Fibroblast of the conjunctiva (primary cell): Measurements from ENCODE around the gene NUDT22.

Experiments
- DNase-seq: peaks from one replicate; pipeline ENCODE4 v3.0.0-alpha.2; 2010; ENCODE audit warnings: low read depth

Gene NUDT22, protein sequence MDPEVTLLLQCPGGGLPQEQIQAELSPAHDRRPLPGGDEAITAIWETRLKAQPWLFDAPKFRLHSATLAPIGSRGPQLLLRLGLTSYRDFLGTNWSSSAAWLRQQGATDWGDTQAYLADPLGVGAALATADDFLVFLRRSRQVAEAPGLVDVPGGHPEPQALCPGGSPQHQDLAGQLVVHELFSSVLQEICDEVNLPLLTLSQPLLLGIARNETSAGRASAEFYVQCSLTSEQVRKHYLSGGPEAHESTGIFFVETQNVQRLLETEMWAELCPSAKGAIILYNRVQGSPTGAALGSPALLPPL

DNA sequence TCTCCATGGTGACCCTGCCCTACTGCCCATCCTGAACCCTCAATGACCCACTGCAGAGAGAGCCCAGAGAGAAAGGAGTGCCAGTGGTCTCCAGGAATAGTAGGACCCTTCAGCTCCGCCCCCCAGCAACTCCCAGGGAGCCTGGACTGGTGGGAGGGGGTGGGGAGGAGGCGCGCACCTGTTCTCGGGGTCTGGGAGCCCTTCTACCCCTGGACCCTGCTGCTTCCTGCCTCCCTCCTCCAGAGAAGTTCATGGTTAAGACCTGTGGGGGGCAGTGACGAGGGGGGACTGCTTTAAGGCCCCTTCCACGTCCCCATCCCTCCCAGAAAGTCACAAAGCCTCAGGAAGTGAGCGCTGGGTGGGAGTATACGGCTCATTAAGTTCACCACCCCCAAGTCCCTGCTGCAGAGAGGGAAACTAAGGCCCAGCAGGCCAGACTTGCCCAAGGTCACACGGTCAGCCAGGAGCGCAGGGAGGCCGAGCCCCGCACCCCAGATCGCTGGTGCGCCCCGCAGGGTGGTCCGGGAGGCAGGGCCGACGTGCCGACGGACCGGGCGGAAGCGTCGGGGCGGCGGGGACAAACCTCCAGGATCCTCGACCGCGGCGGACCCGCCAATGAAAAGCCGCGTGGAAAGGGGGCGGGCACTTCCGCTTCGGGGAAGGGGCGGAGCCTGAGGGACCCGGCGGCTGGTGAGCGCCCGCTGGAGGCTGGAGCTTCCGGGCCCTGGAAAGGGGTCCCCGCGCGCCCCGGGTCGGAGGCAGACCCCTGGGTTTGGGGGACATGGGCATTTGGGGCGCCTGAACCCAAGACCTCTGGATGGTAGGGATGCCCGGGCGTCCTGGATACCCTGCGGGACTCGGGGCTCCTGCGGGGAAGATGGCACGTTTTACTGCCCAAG is at the start of gene NUDT22, which contains the start of gene TRPT1:
TSS of gene NUDT22 (plus strand) at position 667 of the 899 bp plus-strand sequence. CDS start 379 bp downstream, outside the sequence.
TSS of gene TRPT1 (minus strand) at position 579 of the 899 bp plus-strand sequence. CDS start at position 253, 326 bp downstream.
- peak; percentile 47 for DNase-seq

GRCh38 chr11:64176751-64177150 is 49.3 kb upstream of the NUDT22 start:
- no peak for DNase-seq

DNA sequence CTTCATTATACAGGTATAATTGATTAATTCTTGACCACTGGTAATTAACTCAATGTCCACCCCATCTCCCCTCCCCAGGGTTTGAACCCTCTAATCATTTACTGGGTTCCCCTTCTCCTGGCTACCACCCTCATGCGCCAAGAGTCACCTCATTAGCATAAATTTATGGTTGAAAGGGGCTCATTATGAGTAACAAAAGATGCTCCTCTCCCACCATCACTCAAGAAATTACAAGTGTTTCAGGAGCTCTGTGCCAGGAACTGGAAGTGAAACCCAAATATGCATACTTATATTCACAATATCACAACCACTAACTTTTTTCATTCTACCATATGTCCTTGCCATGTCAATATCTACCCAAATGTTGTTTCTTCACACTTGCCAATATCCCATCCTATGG is 47.9 kb upstream of the NUDT22 start:
- DNase-seq: no peak

DNA sequence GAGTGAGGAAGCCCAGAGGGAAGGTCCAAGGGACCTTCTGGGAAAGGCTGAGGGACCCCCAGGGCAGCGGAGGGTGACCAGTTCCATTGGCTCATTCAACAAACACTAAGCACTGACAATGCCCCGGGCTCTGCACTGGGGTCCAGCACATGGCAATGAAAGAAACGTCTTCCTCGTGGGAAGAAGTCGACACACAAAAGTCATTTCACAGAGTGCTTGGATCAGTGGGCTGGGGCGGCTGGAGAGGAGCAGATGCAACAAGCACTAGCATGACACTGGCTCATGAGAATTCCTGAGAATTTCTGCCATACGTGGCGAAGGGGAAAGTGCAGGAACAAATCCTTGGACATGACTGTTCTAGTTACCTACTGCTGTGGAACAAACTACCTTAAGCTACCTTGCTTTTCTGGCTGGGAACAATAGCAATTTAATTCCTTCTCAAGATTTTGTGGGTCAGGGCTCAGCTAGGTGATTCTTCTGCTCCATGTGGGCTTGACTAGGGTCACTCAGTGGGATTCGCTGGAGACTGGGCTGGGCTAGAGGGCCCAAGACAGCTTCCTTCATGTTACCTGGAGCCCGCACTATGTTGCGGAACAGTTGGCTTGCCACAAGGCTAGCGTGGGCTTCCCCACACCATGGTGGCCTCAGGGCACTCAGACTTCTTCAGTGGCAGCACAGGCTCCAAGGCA is 47.0 kb upstream of the NUDT22 start:
- no peak for DNase-seq

- no peak for DNase-seq
Measured at GRCh38 chr11:64180891-64181290, 45.2 kb upstream of the NUDT22 start.

DNA sequence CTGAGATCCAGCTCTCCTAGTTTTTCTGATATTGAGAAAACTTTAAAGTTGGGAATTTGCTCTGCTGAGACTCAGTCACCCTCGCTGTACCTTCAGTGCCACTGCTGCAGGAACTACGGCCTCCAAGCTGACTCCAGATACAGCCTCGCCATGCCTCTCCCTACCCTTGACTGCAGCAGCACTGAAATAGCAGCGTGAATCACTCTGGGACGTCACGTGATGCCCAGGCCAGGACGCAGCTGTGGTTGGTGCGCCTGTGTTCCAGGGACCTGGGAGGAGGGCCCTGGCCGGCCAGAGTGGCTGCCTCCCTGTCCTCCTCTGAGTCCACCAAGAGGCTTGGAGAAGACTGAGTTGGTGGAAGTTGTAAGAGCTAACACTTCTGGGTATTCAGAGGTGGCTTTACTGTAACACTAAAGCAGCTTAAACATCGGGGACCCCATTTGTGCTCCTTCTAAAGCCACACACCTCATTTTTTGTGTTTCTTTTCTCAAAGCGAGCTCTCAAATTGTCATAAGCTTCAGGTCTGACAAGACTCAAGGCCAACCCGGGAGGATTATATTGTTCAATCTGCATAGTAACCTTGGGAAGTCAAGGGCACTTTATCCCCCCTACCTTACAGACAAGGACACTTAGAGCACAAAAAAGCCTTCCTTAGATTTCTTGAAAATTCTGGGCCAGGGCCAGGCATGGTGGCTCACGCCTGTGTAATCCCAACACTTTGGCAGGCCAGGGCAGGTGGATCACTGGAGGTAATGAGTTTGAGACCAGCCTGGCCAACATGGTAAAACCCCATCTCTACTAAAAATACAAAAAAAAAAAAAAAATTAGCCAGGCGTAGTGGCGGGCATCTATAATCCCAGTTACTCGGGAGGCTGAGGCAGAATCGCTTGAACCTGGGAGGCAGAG is 44.3 kb upstream of the NUDT22 start:
- peak; percentile 80 for DNase-seq

- DNase-seq: no peak
Measured at GRCh38 chr11:64183890-64184289, 42.2 kb upstream of the NUDT22 start.

DNA sequence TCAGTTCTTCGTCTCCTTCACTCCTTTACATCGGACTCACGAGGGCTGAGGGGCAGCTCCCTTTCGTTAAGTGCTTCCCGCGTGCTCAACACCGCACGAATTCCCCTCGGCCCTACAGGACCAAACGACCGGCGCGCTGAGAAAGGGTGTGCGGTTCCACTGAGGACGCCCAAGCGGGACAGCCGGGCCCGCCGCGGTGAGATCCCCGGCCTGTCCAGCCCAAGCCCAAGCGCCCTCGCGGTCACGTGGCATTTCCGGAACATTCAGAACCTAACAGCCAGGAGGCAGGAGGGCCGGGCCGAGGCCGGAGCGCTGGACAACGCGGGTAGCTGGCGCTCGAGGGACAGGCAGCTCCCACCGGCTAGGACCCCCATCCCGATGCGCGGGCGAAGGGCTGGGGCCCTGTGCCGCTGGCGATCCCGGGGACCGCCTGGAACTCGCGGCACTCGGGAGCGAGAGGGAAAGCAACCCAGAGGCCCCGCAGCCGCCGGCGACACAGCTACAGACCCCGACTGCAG is 40.8 kb upstream of the NUDT22 start:
- peak; percentile 75 for DNase-seq

- peak; percentile 100 for DNase-seq
Measured at GRCh38 chr11:64185693-64186491, 40.2 kb upstream of the NUDT22 start, which contains the start of gene STIP1. STIP1 (plus strand) TSS chr11:64186171; CDS start chr11:64186262, 91 bp downstream.

DNA sequence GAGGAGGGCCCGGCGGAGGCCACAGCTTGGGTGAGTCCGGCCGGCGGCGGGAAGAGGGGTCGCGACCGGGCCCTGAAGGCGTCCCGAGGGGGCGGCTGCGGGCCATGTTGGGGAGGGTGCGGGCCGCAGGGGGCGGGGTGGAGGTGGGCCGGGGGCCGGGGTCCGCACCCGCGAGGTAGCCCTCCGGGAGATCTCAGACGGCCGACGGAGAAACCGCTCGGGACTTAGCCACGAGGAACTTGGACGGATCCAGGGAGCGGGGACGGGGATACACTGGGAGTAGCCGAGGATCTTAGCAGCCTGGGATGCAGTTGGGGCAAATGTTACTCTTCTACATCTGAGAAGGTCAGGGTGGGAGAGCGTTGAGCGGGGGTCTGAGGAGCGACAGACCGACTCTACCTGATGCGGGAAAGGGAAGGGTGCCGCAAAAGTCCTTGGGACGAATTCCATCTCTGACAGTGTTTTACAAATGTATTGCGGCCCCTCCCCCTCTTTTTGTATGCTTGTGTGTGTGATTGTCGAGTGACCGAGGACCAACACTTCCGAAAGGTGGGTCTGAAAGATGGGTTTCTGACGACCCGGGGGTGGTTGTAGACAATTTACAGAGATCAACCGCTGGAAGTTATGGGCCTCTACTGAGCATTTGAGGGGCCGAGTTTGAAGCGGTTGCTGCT is 39.4 kb upstream of the NUDT22 start:
- no peak for DNase-seq

DNA sequence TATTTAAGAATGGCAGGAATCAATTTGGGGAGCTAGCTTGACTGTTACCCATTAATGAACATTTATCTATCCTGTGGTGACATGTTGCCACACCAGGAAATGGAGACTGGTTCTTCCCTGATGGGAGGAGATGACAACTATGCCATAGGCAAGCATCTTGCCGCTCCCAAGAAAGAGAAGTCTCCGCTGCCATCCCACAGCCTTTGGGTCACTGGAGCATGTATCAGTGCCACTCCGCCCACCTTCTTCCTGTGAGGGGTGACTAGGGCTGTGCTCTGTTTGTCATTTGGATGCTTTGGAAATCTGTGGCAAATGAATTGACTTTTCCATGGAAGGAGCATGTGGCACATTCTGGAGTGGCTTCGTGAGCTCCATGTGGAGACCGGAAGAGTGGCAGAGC is 33.6 kb upstream of the NUDT22 start:
- no peak for DNase-seq

DNA sequence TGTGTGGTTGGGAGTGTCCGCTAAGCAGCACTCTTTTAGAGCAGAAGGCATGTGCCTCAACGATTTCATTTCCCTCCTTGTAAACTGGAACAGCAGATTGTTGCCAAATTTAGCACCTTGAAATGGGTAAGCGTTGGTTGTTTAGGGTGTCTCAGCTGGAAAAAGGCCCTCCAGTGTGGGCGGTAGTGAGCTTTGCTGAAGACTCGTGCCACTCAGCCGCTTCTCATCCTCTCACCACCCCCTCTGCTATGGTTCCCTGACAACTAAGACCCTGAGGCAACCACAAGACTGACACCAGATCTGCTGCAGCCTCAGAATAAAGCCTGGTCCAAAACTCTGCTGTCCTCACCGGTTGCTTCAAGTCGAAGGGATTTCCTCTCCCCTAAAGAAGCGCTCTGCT is 29.4 kb upstream of the NUDT22 start:
- no peak for DNase-seq

DNA sequence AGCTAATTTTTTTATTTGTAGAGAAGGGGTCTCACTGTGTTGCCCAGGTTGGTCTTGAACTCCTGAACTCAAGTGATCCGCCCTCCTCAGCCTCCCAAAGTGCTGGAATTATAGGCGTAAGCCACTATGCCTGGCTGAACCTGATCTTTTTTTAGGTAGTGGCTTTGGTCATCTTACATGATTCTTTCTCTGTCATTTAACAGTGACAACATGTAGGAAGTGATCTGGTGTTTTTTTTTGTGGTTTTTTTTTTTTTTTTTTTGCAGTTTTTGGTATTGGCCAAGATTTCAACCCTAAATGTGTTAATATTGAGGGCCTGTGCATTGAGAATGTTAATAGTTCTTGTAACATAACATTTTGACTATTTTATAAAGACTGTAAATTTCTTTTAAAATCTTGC is 27.6 kb upstream of the NUDT22 start:
- DNase-seq: no peak

DNA sequence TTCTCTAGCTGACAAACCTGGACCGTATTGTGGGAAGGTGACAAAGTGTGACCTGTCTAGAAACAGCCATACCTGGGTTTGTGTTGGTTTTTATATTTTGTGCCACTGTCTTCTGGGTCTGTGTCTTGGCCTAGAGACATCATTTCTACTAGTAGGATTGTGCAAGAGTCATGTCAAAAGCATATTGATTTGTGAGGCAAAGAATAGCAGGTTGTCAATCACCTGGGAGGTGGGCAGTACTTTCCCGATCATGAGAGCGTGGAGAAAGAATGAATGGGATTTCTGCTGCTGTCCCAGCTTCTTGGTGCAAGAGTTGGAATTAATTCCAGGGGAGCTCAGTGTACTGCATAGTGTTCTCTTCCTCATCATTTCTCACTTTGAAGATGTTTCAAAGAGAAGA is 24.5 kb upstream of the NUDT22 start:
- DNase-seq: no peak

DNA sequence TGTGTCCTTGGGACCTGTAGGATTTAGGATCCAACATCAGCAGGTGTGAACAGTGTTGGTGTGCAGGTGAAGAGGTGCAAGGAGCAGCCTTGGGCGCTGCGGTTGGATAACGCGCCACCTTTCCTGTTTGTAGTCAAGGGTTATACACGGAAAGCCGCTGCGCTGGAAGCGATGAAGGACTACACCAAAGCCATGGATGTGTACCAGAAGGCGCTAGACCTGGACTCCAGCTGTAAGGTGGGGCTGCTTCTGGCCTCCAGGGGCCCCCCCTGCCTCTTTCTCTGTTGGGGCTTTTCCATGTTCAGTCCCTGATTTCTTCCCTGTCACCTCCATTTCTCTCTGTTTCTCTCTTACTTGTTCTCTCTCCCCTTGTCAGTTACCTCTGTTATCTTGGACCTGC is 23.1 kb upstream of the NUDT22 start:
- no peak for DNase-seq

- DNase-seq: no peak
Measured at GRCh38 chr11:64203421-64204079, 22.5 kb upstream of the NUDT22 start.

GRCh38 chr11:64204080-64204440 is 22.0 kb upstream of the NUDT22 start:
- no peak for DNase-seq

DNA sequence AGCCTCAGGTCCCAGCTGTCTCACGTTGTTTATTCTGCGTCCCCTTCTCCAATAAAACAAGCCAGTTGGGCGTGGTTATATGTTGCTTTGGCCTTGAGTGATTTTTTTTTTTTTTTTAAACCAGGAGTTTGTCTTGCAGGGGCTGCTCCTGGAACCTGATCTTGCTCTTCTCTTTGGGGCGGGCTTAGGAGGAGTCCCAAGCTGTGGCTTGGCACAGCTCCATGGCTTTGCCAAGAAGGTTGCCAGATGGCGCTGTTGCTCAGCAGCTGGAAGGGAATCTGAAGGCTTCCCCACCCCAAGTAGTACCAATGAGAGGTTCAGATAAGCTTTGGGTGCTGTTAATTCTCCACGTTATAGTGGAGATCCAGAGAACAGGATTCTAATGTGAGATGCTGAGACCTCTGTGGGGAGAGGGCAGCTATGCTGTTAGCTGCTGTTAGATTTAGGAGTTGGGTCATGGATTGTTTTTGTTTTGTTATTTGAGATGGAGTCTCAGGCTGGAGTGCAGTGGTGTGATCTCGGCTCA is 21.5 kb upstream of the NUDT22 start:
- DNase-seq: peak; percentile 96
